Skeletal muscle satellite cell (primary cell): ENCODE results near the gene SCGB1A1. TPM values are rescaled to one million over a fixed set of nuclear protein-coding genes. Genes with fewer than 3 reads are reported as not detected.
A peak's percentile ranks its signal among the peaks of the same experiment; 100 is the strongest.
"Not testable (repeated sequence)": the region's sequence is repeated elsewhere in the genome, so short reads cannot be mapped to it uniquely, and the experiment has no call there.

ENCODE experiments used
- H3K27me3 ChIP-seq: 2 replicates; pipeline ENCODE4 v1.7.0; 2013; ENCODE audit warnings: low read length; ENCODE audit not compliant: control insufficient read depth, insufficient read depth
- H3K36me3 ChIP-seq: 2 replicates; pipeline ENCODE4 v1.7.0; 2013; ENCODE audit warnings: mild to moderate bottlenecking, control low read depth, low read length; ENCODE audit not compliant: insufficient read depth
- H3K4me1 ChIP-seq: 2 replicates; pipeline ENCODE4 v1.7.0; 2013; ENCODE audit warnings: low read length; ENCODE audit not compliant: control insufficient read depth, insufficient read depth
- H3K4me2 ChIP-seq: 2 replicates; pipeline ENCODE4 v1.7.0; 2013; ENCODE audit warnings: mild to moderate bottlenecking, low read length
- H3K4me3 ChIP-seq: 2 replicates; pipeline ENCODE4 v1.7.0; 2013; ENCODE audit warnings: low read length
- H3K9ac ChIP-seq: 2 replicates; pipeline ENCODE4 v1.7.0; 2013; ENCODE audit warnings: mild to moderate bottlenecking, low read depth, low read length, moderate library complexity
- H3K9me3 ChIP-seq: replicated peaks from 2 replicates; pipeline ENCODE4 v1.7.0; 2013; ENCODE audit warnings: mild to moderate bottlenecking, control low read depth, low read length
- total RNA-seq: library from RNA; depleted of rRNA; stranded (reverse); fragments of >200 nt; gene quantifications from 2 replicates; pipeline ENCODE4 v1.2.3, GENCODE V29; 2012; rRNA removed

SCGB1A1 gene
- not detected in 2 replicates for total RNA-seq

- no peaks in the 10 kb centered on the region for H3K9me3 ChIP-seq
- H3K4me3 ChIP-seq = no peak within 1 kb of the TSS
- no peaks in the 10 kb centered on the region for H3K36me3 ChIP-seq
- H3K9ac ChIP-seq = no peak within 1 kb of the TSS
- H3K27me3 ChIP-seq = peaks cover 19% of the 10 kb centered on the region
- no peak within 1 kb of the TSS for H3K4me2 ChIP-seq
- no peaks in the 10 kb centered on the region for H3K4me1 ChIP-seq
Measured at GRCh38 chr11:62418733-62419132, at the start of gene SCGB1A1. Gene SCGB1A1 (plus strand): TSS chr11:62419033. CDS start chr11:62419096, 63 bp downstream.

GRCh38 chr11:62370743-62371440 lies 47.9 kb upstream of the SCGB1A1 start:
- Histone ChIP-seq H3K4me2 (no peak overlapping the region), H3K9me3 (no peaks in the 10 kb centered on the region), H3K4me1 (no peaks in the 10 kb centered on the region), H3K27me3 (peaks cover 7% of the 10 kb centered on the region), H3K36me3 (no peaks in the 10 kb centered on the region), H3K9ac (no peak overlapping the region), H3K4me3 (no peak overlapping the region)

- Histone ChIP-seq H3K9me3 (no peaks in the 10 kb centered on the region), H3K36me3 (no peaks in the 10 kb centered on the region), H3K4me2 (no peak overlapping the region), H3K4me1 (no peaks in the 10 kb centered on the region), H3K4me3 (no peak overlapping the region), H3K27me3 (peaks cover 7% of the 10 kb centered on the region), H3K9ac (no peak overlapping the region)
Measured at GRCh38 chr11:62372871-62373270, 46.0 kb upstream of the SCGB1A1 start.

- Histone ChIP-seq H3K36me3 (no peaks in the 10 kb centered on the region), H3K4me2 (no peak overlapping the region), H3K9me3 (no peaks in the 10 kb centered on the region), H3K4me3 (no peak overlapping the region), H3K27me3 (peaks cover 7% of the 10 kb centered on the region), H3K9ac (no peak overlapping the region), H3K4me1 (no peaks in the 10 kb centered on the region)
Measured at GRCh38 chr11:62373464-62374119, 45.2 kb upstream of the SCGB1A1 start.

DNA sequence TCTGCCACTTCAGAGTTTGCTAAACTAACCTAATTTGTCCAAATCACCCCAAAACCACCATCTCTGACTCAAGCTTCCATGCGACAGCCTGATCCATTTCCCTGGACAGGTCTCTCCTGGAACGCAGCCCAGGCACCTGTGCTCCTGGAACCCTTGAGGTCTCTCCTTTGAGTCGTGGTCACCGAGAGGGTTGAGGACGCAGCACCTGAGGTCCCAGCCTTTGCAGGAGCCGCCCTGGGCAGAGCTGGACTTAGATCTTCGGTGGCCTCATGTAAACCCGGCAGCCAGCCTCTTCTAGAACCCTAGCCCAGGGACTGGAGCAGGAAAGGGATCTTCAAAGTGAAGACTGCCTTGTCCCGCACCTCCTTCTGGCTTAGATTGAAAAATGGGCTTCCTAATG lies 44.0 kb upstream of the SCGB1A1 start:
- Histone ChIP-seq H3K9ac (no peak overlapping the region), H3K36me3 (no peaks in the 10 kb centered on the region), H3K4me1 (no peaks in the 10 kb centered on the region), H3K9me3 (no peaks in the 10 kb centered on the region), H3K4me3 (no peak overlapping the region), H3K4me2 (no peak overlapping the region), H3K27me3 (peaks cover 13% of the 10 kb centered on the region)

- H3K4me2 ChIP-seq, H3K36me3 ChIP-seq, H3K4me1 ChIP-seq, H3K4me3 ChIP-seq, H3K9me3 ChIP-seq, H3K9ac ChIP-seq: not testable (repeated sequence)
- peaks cover 14% of the 10 kb centered on the region for H3K27me3 ChIP-seq
Measured at GRCh38 chr11:62378459-62379063, 40.3 kb upstream of the SCGB1A1 start.

- not testable (repeated sequence) for H3K9ac ChIP-seq, H3K4me3 ChIP-seq, H3K9me3 ChIP-seq, H3K4me1 ChIP-seq, H3K4me2 ChIP-seq, H3K36me3 ChIP-seq
- peaks cover 14% of the 10 kb centered on the region for H3K27me3 ChIP-seq
Measured at GRCh38 chr11:62379586-62379985, 39.2 kb upstream of the SCGB1A1 start.

GRCh38 chr11:62380821-62381245 lies 38.0 kb upstream of the SCGB1A1 start:
- Histone ChIP-seq H3K4me3 (peak overlapping the region; percentile 14), H3K4me2 (peak overlapping the region; percentile 57)
- H3K36me3 ChIP-seq, H3K9ac ChIP-seq, H3K9me3 ChIP-seq, H3K27me3 ChIP-seq, H3K4me1 ChIP-seq: not testable (repeated sequence)

GRCh38 chr11:62383822-62384221 lies 35.0 kb upstream of the SCGB1A1 start:
- no peaks in the 10 kb centered on the region for H3K4me1 ChIP-seq
- H3K4me3 ChIP-seq = no peak overlapping the region
- no peaks in the 10 kb centered on the region for H3K36me3 ChIP-seq
- H3K27me3 ChIP-seq = peaks cover 11% of the 10 kb centered on the region
- H3K9me3 ChIP-seq = no peaks in the 10 kb centered on the region
- no peak overlapping the region for H3K9ac ChIP-seq
- no peak overlapping the region for H3K4me2 ChIP-seq

DNA sequence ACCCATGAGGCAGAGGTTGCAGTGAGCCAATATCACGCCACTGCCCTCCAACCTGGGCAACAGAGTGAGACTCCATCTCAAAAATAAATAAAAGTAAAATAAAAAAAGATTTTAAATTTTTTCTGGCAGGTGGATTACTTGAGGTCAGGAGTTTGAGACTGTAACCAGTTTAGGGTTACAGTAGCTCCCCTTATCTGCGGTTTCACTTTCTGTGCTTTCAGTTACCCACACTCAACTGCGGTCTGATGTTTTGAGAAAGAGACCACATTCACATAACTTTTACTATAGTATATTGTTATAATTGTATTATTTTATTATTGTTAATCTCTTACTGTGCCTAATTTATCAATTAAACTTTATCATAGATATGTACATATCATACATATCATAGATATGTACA lies 32.8 kb upstream of the SCGB1A1 start:
- H3K9ac ChIP-seq, H3K4me2 ChIP-seq: not testable (repeated sequence)

DNA sequence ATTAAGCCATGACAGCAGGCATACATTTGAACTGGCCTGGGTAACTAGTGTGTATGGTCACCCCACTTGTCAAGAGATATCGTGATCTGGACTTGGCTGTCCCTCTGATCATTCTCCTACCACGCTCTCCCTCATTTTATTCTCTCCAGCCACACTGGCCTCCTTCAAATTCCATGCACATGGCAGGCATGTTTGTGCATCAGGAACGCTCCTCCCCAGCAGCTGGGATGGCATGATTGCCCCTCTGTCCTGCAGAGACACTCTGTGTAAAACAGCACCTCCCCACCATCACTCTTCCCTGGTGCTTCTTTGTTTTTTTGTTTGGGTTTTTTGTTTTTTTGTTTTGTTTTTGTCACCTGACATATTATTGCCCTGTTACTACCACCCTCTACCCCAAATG lies 31.5 kb upstream of the SCGB1A1 start:
- no peaks in the 10 kb centered on the region for H3K9me3 ChIP-seq

More for the DNA sequence above, 32.8 kb upstream of the SCGB1A1 start:
- H3K27me3 ChIP-seq, H3K4me1 ChIP-seq, H3K9me3 ChIP-seq, H3K36me3 ChIP-seq, H3K4me3 ChIP-seq: not testable (repeated sequence)

More for the DNA sequence above, 31.5 kb upstream of the SCGB1A1 start:
- Histone ChIP-seq H3K27me3 (peaks cover 12% of the 10 kb centered on the region), H3K9ac (no peak overlapping the region), H3K36me3 (no peaks in the 10 kb centered on the region), H3K4me3 (no peak overlapping the region), H3K4me1 (no peaks in the 10 kb centered on the region), H3K4me2 (no peak overlapping the region)
